Measurements from ENCODE around the gene ERG28. TPM values are rescaled to one million over a fixed set of nuclear protein-coding genes. Genes with fewer than 3 reads are reported as not detected.

ERG28 gene
- total and polyA plus RNA-seq, 2 donors: 5.0 to 11.5 TPM

DNA sequence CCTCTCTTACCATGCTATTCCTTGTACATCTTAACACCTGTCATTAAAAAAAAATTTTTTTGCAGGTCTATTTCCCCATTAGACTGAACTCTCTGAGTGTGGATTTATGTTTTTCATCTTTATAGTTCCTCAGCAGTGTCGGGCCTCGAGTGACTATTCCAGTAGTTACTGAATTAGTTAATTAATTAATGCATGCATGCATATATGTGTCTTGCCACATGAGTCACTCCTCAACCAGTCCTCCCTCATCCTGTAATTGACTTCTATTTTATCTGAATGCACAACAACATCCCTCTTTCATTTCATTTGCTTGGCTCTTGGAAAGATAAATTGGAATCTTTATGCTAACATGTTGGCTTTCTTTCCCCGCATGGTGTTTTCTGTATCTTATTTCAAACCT lies 35.6 kb downstream of the ERG28 start:
- H3K27me3 ChIP-seq (ENCODE audit: control insufficient read depth in 2 of 2, insufficient read depth in 1 of 2, low read length in 1 of 2): no peaks in the 10 kb centered on the region
- no peak for DNase-seq (ENCODE audit: low read depth in 6 of 9, low spot score in 9 of 9)
- no peaks in the 10 kb centered on the region for H3K4me1 ChIP-seq (ENCODE audit: control insufficient read depth in 2 of 2, insufficient read depth in 2 of 2, low read length in 2 of 2)
- WGBS: 96% methylated on average over 3 of the region's 3 CpGs
- H3K9me3 ChIP-seq (ENCODE audit: control insufficient read depth in 2 of 2, insufficient read depth in 1 of 2, low read length in 1 of 2): no peaks in the 10 kb centered on the region
- H3K4me3 ChIP-seq (ENCODE audit: low read length in 2 of 2): no peak overlapping the region
- no peaks in the 10 kb centered on the region for H3K36me3 ChIP-seq (ENCODE audit: control insufficient read depth in 2 of 2, insufficient read depth in 2 of 2, low read length in 1 of 2)
- H3K27ac ChIP-seq (ENCODE audit: low read depth in 1 of 2, low read length in 1 of 2): no peak overlapping the region

- Histone ChIP-seq H3K4me1 (ENCODE audit: control insufficient read depth in 2 of 2, insufficient read depth in 2 of 2, low read length in 2 of 2) (no peaks in the 10 kb centered on the region), H3K4me3 (ENCODE audit: low read length in 2 of 2) (no peak overlapping the region), H3K27me3 (ENCODE audit: control insufficient read depth in 2 of 2, insufficient read depth in 1 of 2, low read length in 1 of 2) (no peaks in the 10 kb centered on the region), H3K36me3 (ENCODE audit: control insufficient read depth in 2 of 2, insufficient read depth in 2 of 2, low read length in 1 of 2) (no peaks in the 10 kb centered on the region), H3K9me3 (ENCODE audit: control insufficient read depth in 2 of 2, insufficient read depth in 1 of 2, low read length in 1 of 2) (no peaks in the 10 kb centered on the region), H3K27ac (ENCODE audit: low read depth in 1 of 2, low read length in 1 of 2) (no peak overlapping the region)
- no peak for DNase-seq (ENCODE audit: low read depth in 6 of 9, low spot score in 9 of 9)
- WGBS: 96% methylated on average over 1 of the region's 1 CpG
These were observed 41.1 kb downstream of the ERG28 start for GRCh38 chr14:75619548-75619947.

- Histone ChIP-seq H3K4me3 (ENCODE audit: low read length in 2 of 2) (no peak overlapping the region), H3K36me3 (ENCODE audit: control insufficient read depth in 2 of 2, insufficient read depth in 2 of 2, low read length in 1 of 2) (no peaks in the 10 kb centered on the region), H3K27ac (ENCODE audit: low read depth in 1 of 2, low read length in 1 of 2) (peak overlapping the region; percentile 22 to 36), H3K27me3 (ENCODE audit: control insufficient read depth in 2 of 2, insufficient read depth in 1 of 2, low read length in 1 of 2) (no peaks in the 10 kb centered on the region), H3K9me3 (ENCODE audit: control insufficient read depth in 2 of 2, insufficient read depth in 1 of 2, low read length in 1 of 2) (no peaks in the 10 kb centered on the region), H3K4me1 (ENCODE audit: control insufficient read depth in 2 of 2, insufficient read depth in 2 of 2, low read length in 2 of 2) (no peaks in the 10 kb centered on the region)
- peak in 2 of 9 donors; percentile 4 to 22 for DNase-seq (ENCODE audit: low read depth in 6 of 9, low spot score in 9 of 9)
- whole genome bisulfite sequencing: 47% methylated on average over 4 of the region's 4 CpGs
These were observed 45.5 kb downstream of the ERG28 start for GRCh38 chr14:75615200-75615599.

- no peak for DNase-seq (ENCODE audit: low read depth in 6 of 9, low spot score in 9 of 9)
- H3K4me3 ChIP-seq (ENCODE audit: low read length in 2 of 2): no peak overlapping the region
- H3K4me1 ChIP-seq (ENCODE audit: control insufficient read depth in 2 of 2, insufficient read depth in 2 of 2, low read length in 2 of 2): no peaks in the 10 kb centered on the region
- no peaks in the 10 kb centered on the region for H3K27me3 ChIP-seq (ENCODE audit: control insufficient read depth in 2 of 2, insufficient read depth in 1 of 2, low read length in 1 of 2)
- H3K27ac ChIP-seq (ENCODE audit: low read depth in 1 of 2, low read length in 1 of 2): no peak overlapping the region
- no peaks in the 10 kb centered on the region for H3K9me3 ChIP-seq (ENCODE audit: control insufficient read depth in 2 of 2, insufficient read depth in 1 of 2, low read length in 1 of 2)
- 74% methylated on average over 4 of the region's 4 CpGs for WGBS
- no peaks in the 10 kb centered on the region for H3K36me3 ChIP-seq (ENCODE audit: control insufficient read depth in 2 of 2, insufficient read depth in 2 of 2, low read length in 1 of 2)
These were observed 46.5 kb downstream of the ERG28 start for GRCh38 chr14:75614179-75614578.

GRCh38 chr14:75612157-75612556 lies 48.5 kb downstream of the ERG28 start:
- H3K27ac ChIP-seq (ENCODE audit: low read depth in 1 of 2, low read length in 1 of 2): no peak overlapping the region
- no peak for DNase-seq (ENCODE audit: low read depth in 6 of 9, low spot score in 9 of 9)
- no peaks in the 10 kb centered on the region for H3K27me3 ChIP-seq (ENCODE audit: control insufficient read depth in 2 of 2, insufficient read depth in 1 of 2, low read length in 1 of 2)
- no peaks in the 10 kb centered on the region for H3K9me3 ChIP-seq (ENCODE audit: control insufficient read depth in 2 of 2, insufficient read depth in 1 of 2, low read length in 1 of 2)
- WGBS: 96% methylated on average over 4 of the region's 4 CpGs
- no peaks in the 10 kb centered on the region for H3K4me1 ChIP-seq (ENCODE audit: control insufficient read depth in 2 of 2, insufficient read depth in 2 of 2, low read length in 2 of 2)
- H3K36me3 ChIP-seq (ENCODE audit: control insufficient read depth in 2 of 2, insufficient read depth in 2 of 2, low read length in 1 of 2): no peaks in the 10 kb centered on the region
- no peak overlapping the region for H3K4me3 ChIP-seq (ENCODE audit: low read length in 2 of 2)

GRCh38 chr14:75610834-75611233 lies 49.8 kb downstream of the ERG28 start:
- DNase-seq (ENCODE audit: low read depth in 6 of 9, low spot score in 9 of 9): no peak
- H3K36me3 ChIP-seq (ENCODE audit: control insufficient read depth in 2 of 2, insufficient read depth in 2 of 2, low read length in 1 of 2): no peaks in the 10 kb centered on the region
- WGBS: 94% methylated on average over 4 of the region's 4 CpGs
- no peaks in the 10 kb centered on the region for H3K27me3 ChIP-seq (ENCODE audit: control insufficient read depth in 2 of 2, insufficient read depth in 1 of 2, low read length in 1 of 2)
- H3K4me1 ChIP-seq (ENCODE audit: control insufficient read depth in 2 of 2, insufficient read depth in 2 of 2, low read length in 2 of 2): no peaks in the 10 kb centered on the region
- no peaks in the 10 kb centered on the region for H3K9me3 ChIP-seq (ENCODE audit: control insufficient read depth in 2 of 2, insufficient read depth in 1 of 2, low read length in 1 of 2)
- H3K27ac ChIP-seq (ENCODE audit: low read depth in 1 of 2, low read length in 1 of 2): no peak overlapping the region
- no peak overlapping the region for H3K4me3 ChIP-seq (ENCODE audit: low read length in 2 of 2)

- H3K4me1 ChIP-seq (ENCODE audit: control insufficient read depth in 2 of 2, insufficient read depth in 2 of 2, low read length in 2 of 2): peaks cover 0 to 2% of the 10 kb centered on the region in 2 donors
- H3K27ac ChIP-seq (ENCODE audit: low read depth in 1 of 2, low read length in 1 of 2): no peak overlapping the region
- no peaks in the 10 kb centered on the region for H3K36me3 ChIP-seq (ENCODE audit: control insufficient read depth in 2 of 2, insufficient read depth in 2 of 2, low read length in 1 of 2)
- no peak for DNase-seq (ENCODE audit: low read depth in 6 of 9, low spot score in 9 of 9)
- no peaks in the 10 kb centered on the region for H3K27me3 ChIP-seq (ENCODE audit: control insufficient read depth in 2 of 2, insufficient read depth in 1 of 2, low read length in 1 of 2)
- no peak overlapping the region for H3K4me3 ChIP-seq (ENCODE audit: low read length in 2 of 2)
- no peaks in the 10 kb centered on the region for H3K9me3 ChIP-seq (ENCODE audit: control insufficient read depth in 2 of 2, insufficient read depth in 1 of 2, low read length in 1 of 2)
- 74% methylated on average over 9 of the region's 9 CpGs for WGBS
These were observed 50.8 kb downstream of the ERG28 start for GRCh38 chr14:75609606-75610475.

DNA sequence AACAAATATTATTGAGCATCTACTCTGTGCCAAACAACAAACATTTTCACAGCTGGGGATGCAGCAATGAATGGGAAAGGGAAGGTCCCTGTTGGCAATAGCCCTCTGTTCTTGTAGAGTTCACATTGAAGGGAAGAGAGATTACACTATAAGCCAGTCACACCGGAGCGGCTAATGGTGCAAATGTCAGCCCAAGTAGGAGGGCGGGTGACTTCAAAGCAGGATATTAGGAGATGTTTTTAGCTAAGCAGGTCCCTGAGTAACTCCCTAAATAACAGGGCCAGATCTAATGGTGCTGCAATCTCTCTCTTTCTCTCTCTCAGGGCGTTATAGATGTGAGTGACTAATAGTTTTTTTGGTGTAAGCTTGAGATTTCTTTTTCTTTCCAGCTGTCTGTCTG lies 51.6 kb downstream of the ERG28 start:
- WGBS: 94% methylated on average over 4 of the region's 4 CpGs
- no peak for DNase-seq (ENCODE audit: low read depth in 6 of 9, low spot score in 9 of 9)
- H3K9me3 ChIP-seq (ENCODE audit: control insufficient read depth in 2 of 2, insufficient read depth in 1 of 2, low read length in 1 of 2): no peaks in the 10 kb centered on the region
- no peaks in the 10 kb centered on the region for H3K36me3 ChIP-seq (ENCODE audit: control insufficient read depth in 2 of 2, insufficient read depth in 2 of 2, low read length in 1 of 2)
- no peaks in the 10 kb centered on the region for H3K27me3 ChIP-seq (ENCODE audit: control insufficient read depth in 2 of 2, insufficient read depth in 1 of 2, low read length in 1 of 2)
- no peak overlapping the region for H3K27ac ChIP-seq (ENCODE audit: low read depth in 1 of 2, low read length in 1 of 2)
- no peak overlapping the region for H3K4me3 ChIP-seq (ENCODE audit: low read length in 2 of 2)
- peaks cover 0 to 2% of the 10 kb centered on the region in 2 donors for H3K4me1 ChIP-seq (ENCODE audit: control insufficient read depth in 2 of 2, insufficient read depth in 2 of 2, low read length in 2 of 2)

DNA sequence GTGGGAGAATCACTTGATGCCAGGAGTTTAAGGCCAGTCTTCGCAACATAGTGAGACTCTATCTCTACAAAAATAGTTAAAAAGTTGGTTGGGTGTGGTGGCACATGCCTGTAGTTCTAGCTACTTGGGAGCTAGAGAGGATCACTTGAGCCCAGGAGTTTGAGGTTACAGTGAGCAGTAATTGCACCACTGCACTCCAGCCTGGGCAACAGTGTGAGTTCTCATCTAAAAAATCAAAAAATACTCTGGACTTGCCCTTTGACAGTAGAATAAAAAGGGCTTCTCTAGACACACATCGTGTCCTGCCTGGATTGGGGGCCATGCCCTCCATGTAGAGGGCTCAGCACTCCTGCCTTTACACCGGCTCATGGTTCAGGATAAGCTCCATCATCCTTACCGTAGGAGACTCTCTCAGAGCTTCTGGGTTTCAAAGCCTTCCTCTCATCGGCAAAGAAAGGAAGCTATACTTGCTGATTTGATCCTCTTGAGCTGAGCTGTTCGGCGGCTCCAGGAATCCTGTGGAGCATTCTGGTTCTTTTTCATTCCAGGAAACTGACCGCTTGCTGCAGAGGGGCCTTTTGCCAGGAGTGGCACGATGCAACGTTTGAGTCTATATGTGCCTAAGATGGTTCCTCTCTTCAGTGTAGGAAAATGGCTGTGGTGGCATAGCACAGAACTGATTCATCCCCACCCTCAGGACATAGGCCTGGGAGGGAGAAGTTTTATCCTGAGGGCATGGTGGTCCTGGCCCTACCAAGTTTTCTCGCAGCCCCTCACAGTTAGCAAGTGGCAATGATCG lies 52.6 kb downstream of the ERG28 start:
- H3K27ac ChIP-seq (ENCODE audit: low read depth in 1 of 2, low read length in 1 of 2): no peak overlapping the region
- H3K27me3 ChIP-seq (ENCODE audit: control insufficient read depth in 2 of 2, insufficient read depth in 1 of 2, low read length in 1 of 2): no peaks in the 10 kb centered on the region
- H3K36me3 ChIP-seq (ENCODE audit: control insufficient read depth in 2 of 2, insufficient read depth in 2 of 2, low read length in 1 of 2): no peaks in the 10 kb centered on the region
- H3K9me3 ChIP-seq (ENCODE audit: control insufficient read depth in 2 of 2, insufficient read depth in 1 of 2, low read length in 1 of 2): no peaks in the 10 kb centered on the region
- WGBS: 96% methylated on average over 12 of the region's 12 CpGs
- no peak overlapping the region for H3K4me3 ChIP-seq (ENCODE audit: low read length in 2 of 2)
- peaks cover 0 to 2% of the 10 kb centered on the region in 2 donors for H3K4me1 ChIP-seq (ENCODE audit: control insufficient read depth in 2 of 2, insufficient read depth in 2 of 2, low read length in 2 of 2)
- DNase-seq (ENCODE audit: low read depth in 6 of 9, low spot score in 9 of 9): no peak
